ENCODE data around the gene FYB2.

DNA sequence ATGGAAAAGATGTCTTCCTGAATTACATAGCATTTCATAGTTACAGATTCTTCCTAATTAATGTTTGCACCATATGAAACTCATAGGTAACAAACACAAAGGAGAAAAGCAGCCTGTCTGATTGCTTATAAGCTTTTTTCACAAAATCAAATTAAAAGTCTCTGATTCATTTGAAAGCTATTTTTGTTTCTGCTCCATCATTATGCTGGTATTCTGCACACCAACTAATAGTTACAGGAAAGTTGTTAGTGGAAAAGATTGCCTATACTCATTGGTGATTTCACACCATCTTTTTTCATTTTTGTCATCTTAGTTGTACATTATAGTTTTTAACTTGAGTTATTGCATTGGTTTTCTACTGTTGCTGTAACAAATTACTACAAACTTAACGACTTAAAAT lies 104.0 kb downstream of the FYB2 start:
- TF ChIP-seq IRF2 (CRISPR knock-in tag; IDR thresholded peaks at IDR 0.05; ENCODE audit: borderline replicate concordance, low read depth) (no peak), ZNF232 (CRISPR knock-in tag; IDR thresholded peaks at IDR 0.05) (no peak), TP53 (CRISPR knock-in tag; IDR thresholded peaks at IDR 0.05) (no peak), SMAD3 (CRISPR knock-in tag; IDR thresholded peaks at IDR 0.05; ENCODE audit: borderline replicate concordance) (no peak)
- TF ChIP-seq, protein P1, sequence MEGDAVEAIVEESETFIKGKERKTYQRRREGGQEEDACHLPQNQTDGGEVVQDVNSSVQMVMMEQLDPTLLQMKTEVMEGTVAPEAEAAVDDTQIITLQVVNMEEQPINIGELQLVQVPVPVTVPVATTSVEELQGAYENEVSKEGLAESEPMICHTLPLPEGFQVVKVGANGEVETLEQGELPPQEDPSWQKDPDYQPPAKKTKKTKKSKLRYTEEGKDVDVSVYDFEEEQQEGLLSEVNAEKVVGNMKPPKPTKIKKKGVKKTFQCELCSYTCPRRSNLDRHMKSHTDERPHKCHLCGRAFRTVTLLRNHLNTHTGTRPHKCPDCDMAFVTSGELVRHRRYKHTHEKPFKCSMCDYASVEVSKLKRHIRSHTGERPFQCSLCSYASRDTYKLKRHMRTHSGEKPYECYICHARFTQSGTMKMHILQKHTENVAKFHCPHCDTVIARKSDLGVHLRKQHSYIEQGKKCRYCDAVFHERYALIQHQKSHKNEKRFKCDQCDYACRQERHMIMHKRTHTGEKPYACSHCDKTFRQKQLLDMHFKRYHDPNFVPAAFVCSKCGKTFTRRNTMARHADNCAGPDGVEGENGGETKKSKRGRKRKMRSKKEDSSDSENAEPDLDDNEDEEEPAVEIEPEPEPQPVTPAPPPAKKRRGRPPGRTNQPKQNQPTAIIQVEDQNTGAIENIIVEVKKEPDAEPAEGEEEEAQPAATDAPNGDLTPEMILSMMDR (IDR thresholded peaks at IDR 0.05) = no peak
